Transverse colon (tissue), 4 donors: ENCODE data around the gene TTLL4. TPM values are rescaled to one million over a fixed set of nuclear protein-coding genes. Genes with fewer than 3 reads are reported as not detected.

Experiments used
- DNase-seq: peaks from one replicate; pipeline ENCODE4 v3.0.0-alpha.2; 2019
- H3K27ac ChIP-seq, 4 donors: fragments of 200-600 bp; sonication (generic); 2 replicates each; pipeline ENCODE4 v1.5.1; 2016 to 2018; ENCODE audit warnings: inconsistent platforms in 4 of 4
- H3K27me3 ChIP-seq: fragments of 200-600 bp; sonication (generic); 2 replicates; pipeline ENCODE4 v1.5.1; 2017; ENCODE audit warnings: inconsistent platforms
- H3K36me3 ChIP-seq, 4 donors: fragments of 200-600 bp; sonication (generic); 2 replicates each; pipeline ENCODE4 v1.5.1; 2017 to 2019; ENCODE audit warnings: inconsistent platforms in 4 of 4
- H3K4me1 ChIP-seq, 4 donors: fragments of 200-600 bp; sonication (generic); 2 replicates each; pipeline ENCODE4 v1.5.1; 2017 to 2020; ENCODE audit warnings: inconsistent platforms in 4 of 4
- H3K4me3 ChIP-seq, 4 donors: fragments of 200-600 bp; sonication (generic); 1 replicate in 1 of 4; 2 replicates in 3 of 4; pipeline versions ENCODE4 v1.5.1 to v1.6.1; 2017 to 2019; ENCODE audit warnings: inconsistent platforms in 4 of 4
- H3K9me3 ChIP-seq, 2 donors: fragments of 200-600 bp; sonication (generic); 2 replicates each; pipeline ENCODE4 v1.5.1; 2017 to 2019; ENCODE audit warnings: inconsistent platforms in 2 of 2
- EP300 ChIP-seq: sonication (generic); formaldehyde crosslinking; IDR thresholded peaks from one replicate; pipeline ENCODE4 v1.6.1; 2017; ENCODE audit warnings: antibody characterized with exemption, low read depth
- POLR2A ChIP-seq: fragments of 450-650 bp; IDR thresholded peaks from one replicate; pipeline ENCODE4 v1.6.1; 2016; ENCODE audit warnings: antibody characterized with exemption, mild to moderate bottlenecking, moderate library complexity
- POLR2AphosphoS5 ChIP-seq, 3 donors: sonication (generic); formaldehyde crosslinking; IDR thresholded peaks; one replicate each; pipeline ENCODE4 v1.6.1; 2016; ENCODE audit warnings: antibody characterized with exemption in 3 of 3
- WGBS, 2 donors: methylation state at CpG; one replicate each; pipeline ENCODE4 v1.1.5; 2018; ENCODE audit warnings: low coverage in 1 of 2; 5-methylcytosine and 5-hydroxymethylcytosine counted together
- in situ Hi-C, 4 donors: fragments of 200-750 bp; cut with MboI; loops; one replicate each; pipeline versions ENCODE4 v1.15.0 to v1.15.1; 2017; ENCODE audit warnings: low sequenced_read_pairs in 3 of 4, low pct_ligation_motif_present in 1 of 4, low pct_unique_long_range_greater_than_20kb in 1 of 4
- intact Hi-C: fragments of 100-400 bp; cut with DNase I; formaldehyde crosslinking; loops from one replicate; pipeline ENCODE4 v1.15.1; 2023; ENCODE audit warnings: low total_unique reads
- total RNA-seq, 4 donors: library from RNA; depleted of rRNA; stranded (reverse); fragments of >200 nt; gene quantifications; one replicate each; pipeline ENCODE4 v1.1.0, GENCODE V29; 2016
- TF ChIP-seq, protein P1 (sequence below), 5 experiments: fragments of 200-600 bp in 3 of 5; fragments of 450-650 bp in 2 of 5; sonication (generic) in 3 of 5; IDR thresholded peaks; 1 replicate in 2 of 5; 2 replicates in 3 of 5; pipeline ENCODE4 v1.5.1; 2016 to 2017; ENCODE audit warnings: antibody characterized with exemption in 5 of 5, inconsistent platforms in 3 of 5, mild to moderate bottlenecking in 2 of 5, moderate library complexity in 1 of 5

The TTLL4 gene
- total RNA-seq, 4 donors from 2014 or later = 6.0 to 26.0 (median 15.9) TPM

- in situ Hi-C loops = loop anchor here in 1 of 4 donors (25.0 kb wide), 1 partner anchor 94 kb away; the partner anchor contains the start of gene PRKAG3
- Histone ChIP-seq H3K4me1 (no peaks in the 10 kb centered on the region), H3K36me3 (peaks cover 0 to 37% (median 15%) of the 10 kb centered on the region in 4 donors), H3K9me3 (no peaks in the 10 kb centered on the region), H3K27me3 (no peaks in the 10 kb centered on the region), H3K4me3 (no peak overlapping the region), H3K27ac (no peak overlapping the region)
- intact Hi-C loops = no loop called here
- TF ChIP-seq POLR2A = no peak
- DNase-seq = no peak
- WGBS, 2 donors = 70 to 76% methylated on average over 6 of the region's 6 CpGs
Observed at GRCh38 chr2:218743068-218743467, 32.4 kb downstream of the TTLL4 start.

GRCh38 chr2:218744615-218745014 lies 34.0 kb downstream of the TTLL4 start:
- no peak overlapping the region for H3K27ac ChIP-seq

DNA sequence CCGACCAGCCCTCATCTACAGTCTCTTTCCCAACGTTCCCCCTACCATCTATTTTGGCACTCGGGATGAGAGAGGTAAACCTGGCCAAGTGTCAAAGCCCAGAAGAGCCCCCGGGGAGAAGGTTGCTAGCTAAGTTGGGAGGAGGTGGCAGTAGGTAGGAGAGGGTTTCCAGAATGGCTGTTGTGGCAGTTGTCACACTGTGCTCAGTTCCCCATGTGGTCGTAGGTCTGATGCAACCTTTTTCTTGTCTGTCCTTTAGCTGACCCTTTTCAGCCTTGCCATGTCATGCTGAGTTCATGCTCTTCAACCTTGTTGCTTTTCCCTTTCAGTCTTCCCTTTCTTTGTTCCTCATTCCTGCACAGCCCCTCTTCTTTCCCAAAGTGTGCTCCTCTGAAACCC lies 34.5 kb downstream of the TTLL4 start:
- H3K4me3 ChIP-seq = no peak overlapping the region
- in situ Hi-C loops = loop anchor here in 1 of 4 donors (25.0 kb wide), 1 partner anchor 92 kb away; the partner anchor contains the start of gene PRKAG3
- peaks cover 0 to 44% (median 13%) of the 10 kb centered on the region in 4 donors for H3K36me3 ChIP-seq
- no peaks in the 10 kb centered on the region for H3K27me3 ChIP-seq
- no peak for DNase-seq
- WGBS, 2 donors = 80 to 91% methylated on average over 4 to 5 of the region's 5 CpGs
- intact Hi-C loops = no loop called here
- H3K4me1 ChIP-seq = no peaks in the 10 kb centered on the region
- no peaks in the 10 kb centered on the region for H3K9me3 ChIP-seq
- peak overlapping the region in 2 of 4 donors; percentile 14 to 45 for H3K27ac ChIP-seq
- TF ChIP-seq, protein P1, sequence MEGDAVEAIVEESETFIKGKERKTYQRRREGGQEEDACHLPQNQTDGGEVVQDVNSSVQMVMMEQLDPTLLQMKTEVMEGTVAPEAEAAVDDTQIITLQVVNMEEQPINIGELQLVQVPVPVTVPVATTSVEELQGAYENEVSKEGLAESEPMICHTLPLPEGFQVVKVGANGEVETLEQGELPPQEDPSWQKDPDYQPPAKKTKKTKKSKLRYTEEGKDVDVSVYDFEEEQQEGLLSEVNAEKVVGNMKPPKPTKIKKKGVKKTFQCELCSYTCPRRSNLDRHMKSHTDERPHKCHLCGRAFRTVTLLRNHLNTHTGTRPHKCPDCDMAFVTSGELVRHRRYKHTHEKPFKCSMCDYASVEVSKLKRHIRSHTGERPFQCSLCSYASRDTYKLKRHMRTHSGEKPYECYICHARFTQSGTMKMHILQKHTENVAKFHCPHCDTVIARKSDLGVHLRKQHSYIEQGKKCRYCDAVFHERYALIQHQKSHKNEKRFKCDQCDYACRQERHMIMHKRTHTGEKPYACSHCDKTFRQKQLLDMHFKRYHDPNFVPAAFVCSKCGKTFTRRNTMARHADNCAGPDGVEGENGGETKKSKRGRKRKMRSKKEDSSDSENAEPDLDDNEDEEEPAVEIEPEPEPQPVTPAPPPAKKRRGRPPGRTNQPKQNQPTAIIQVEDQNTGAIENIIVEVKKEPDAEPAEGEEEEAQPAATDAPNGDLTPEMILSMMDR (IDR thresholded peaks at IDR 0.05) = no peak
- TF ChIP-seq EP300 (no peak), POLR2AphosphoS5 (IDR thresholded peaks at IDR 0.05) (no peak), POLR2A (no peak)

More at GRCh38 chr2:218744615-218745014, 34.0 kb downstream of the TTLL4 start:
- no peaks in the 10 kb centered on the region for H3K9me3 ChIP-seq
- no peaks in the 10 kb centered on the region for H3K4me1 ChIP-seq
- intact Hi-C loops (no loop called here), in situ Hi-C loops (loop anchor here in 1 of 4 donors (25.0 kb wide), 1 partner anchor 93 kb away; the partner anchor contains the start of gene PRKAG3)
- no peak overlapping the region for H3K4me3 ChIP-seq
- H3K36me3 ChIP-seq = peaks cover 0 to 39% (median 11%) of the 10 kb centered on the region in 4 donors
- WGBS, 2 donors = 56 to 63% methylated on average over 3 of the region's 3 CpGs
- DNase-seq = no peak
- TF ChIP-seq, protein P1 (IDR thresholded peaks at IDR 0.05) = no peak
- TF ChIP-seq POLR2A (no peak), EP300 (no peak), POLR2AphosphoS5 (IDR thresholded peaks at IDR 0.05) (no peak)
- H3K27me3 ChIP-seq = no peaks in the 10 kb centered on the region

GRCh38 chr2:218745559-218746469 lies 35.2 kb downstream of the TTLL4 start:
- Histone ChIP-seq H3K4me1 (no peaks in the 10 kb centered on the region), H3K36me3 (peaks cover 0 to 46% (median 15%) of the 10 kb centered on the region in 4 donors), H3K27me3 (no peaks in the 10 kb centered on the region), H3K27ac (peak overlapping the region in 2 of 4 donors; percentile 14 to 45), H3K4me3 (no peak overlapping the region), H3K9me3 (no peaks in the 10 kb centered on the region)
- no peak for DNase-seq
- 83 to 94% methylated on average over 3 to 10 of the region's 10 CpGs for WGBS, 2 donors
- no peak for TF ChIP-seq EP300
- no peak for TF ChIP-seq POLR2A
- TF ChIP-seq, protein P1 (IDR thresholded peaks at IDR 0.05) = no peak
- TF ChIP-seq POLR2AphosphoS5 (IDR thresholded peaks at IDR 0.05) = no peak
- intact Hi-C loops (no loop called here), in situ Hi-C loops (loop anchor here in 1 of 4 donors (25.0 kb wide), 1 partner anchor 91 kb away; the partner anchor contains the start of gene PRKAG3)
